HG03442 (cell line): ENCODE data around the gene NAT10.

Experiments
- ATAC-seq: cut with Tn5 transposase; IDR thresholded peaks from one replicate; pipeline ENCODE4 v1.9.1; 2021; ENCODE audit warnings: mild to moderate bottlenecking, moderate library complexity; ENCODE audit not compliant: unreplicated experiment

Gene NAT10

DNA sequence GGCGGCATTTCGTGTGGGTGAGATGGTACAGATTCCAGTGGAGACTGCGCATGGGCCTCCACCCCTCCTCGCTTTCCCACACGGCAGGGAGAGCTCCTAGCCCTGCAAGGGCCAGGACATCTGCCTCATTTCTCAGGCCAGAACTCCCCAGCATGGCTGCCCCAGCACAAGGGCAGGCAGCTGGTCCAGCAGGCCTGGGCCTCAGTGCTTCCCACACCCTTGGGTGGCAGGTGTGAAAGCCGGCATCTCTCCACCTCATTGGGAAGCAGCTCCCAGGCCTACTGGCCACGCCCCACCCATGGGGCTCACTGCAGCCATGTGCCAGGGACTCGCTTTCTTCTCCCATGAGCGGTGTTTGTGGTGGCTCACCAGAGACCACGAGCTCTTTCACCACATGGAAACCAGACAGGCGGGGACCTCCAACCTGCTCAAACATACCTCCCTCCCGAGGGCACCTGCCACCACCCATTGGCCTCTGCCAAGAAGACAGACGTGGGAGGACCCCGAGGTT lies 79.1 kb downstream of the NAT10 start:
- ATAC-seq: no peak

GRCh38 chr11:34185926-34186841 lies 80.8 kb downstream of the NAT10 start:
- ATAC-seq: no peak

- ATAC-seq: no peak
Observed at GRCh38 chr11:34188181-34188580, 82.8 kb downstream of the NAT10 start.

DNA sequence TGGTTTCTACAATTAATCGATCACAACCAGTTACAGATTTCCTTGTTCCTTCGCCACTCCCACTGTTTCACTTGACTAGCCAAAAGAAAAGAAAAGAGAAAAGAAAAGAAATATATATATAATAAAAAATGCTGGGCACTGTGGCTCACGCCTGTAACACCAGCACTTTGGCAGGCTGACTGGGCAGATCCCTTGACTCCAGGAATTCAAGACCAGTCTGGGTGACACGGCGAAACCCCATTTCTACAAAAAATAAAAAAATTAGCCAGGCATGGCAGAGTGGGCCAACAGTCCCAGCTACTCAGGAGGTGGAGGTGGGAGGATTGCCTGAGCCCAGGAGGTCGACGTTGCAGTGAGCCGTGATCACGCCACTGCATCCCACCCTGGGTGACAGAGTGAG lies 83.8 kb downstream of the NAT10 start:
- no peak for ATAC-seq

DNA sequence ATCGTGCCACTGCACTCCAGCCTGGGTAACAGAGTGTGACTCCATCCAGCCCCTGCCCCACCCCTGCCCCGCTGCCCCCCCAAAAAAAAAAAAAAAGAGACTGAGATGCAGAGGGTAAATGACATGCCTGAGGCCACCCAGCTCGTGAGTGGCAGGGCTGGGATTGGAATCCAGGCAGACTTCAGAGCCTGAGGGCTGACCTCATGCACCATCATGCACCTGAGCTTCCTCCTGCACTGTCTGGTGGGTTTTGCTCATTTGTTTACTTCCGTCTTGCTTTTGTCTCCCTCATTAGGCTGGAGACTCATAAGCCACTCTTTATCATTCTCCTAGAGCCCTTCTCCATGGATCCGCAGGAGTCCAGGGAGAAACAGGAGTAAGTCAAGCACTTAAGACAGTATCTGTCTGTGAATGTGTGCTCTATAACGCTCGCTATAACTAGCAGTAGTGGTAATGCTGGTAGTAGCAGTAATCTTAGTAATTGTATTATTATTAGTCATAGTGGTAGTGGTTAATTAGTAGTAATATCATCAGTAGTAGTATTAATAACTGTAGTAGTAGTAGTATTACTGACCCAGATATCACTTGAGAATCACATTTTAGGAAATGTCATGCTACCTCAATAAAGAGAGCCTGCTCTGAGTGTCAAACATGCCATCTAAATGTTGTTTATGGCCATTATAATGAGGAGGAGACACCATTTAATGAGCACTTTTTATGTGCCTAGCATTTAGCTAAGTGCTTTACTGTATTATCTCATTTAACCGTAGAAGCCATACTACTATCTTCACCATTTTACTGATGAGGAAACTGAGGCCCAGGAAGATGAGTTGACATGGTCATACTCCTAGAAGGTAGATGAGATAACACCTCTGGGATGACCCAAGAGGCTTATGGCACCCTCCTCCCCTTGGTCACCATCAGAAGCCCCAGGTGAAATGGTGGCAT lies 85.0 kb downstream of the NAT10 start:
- no peak for ATAC-seq

DNA sequence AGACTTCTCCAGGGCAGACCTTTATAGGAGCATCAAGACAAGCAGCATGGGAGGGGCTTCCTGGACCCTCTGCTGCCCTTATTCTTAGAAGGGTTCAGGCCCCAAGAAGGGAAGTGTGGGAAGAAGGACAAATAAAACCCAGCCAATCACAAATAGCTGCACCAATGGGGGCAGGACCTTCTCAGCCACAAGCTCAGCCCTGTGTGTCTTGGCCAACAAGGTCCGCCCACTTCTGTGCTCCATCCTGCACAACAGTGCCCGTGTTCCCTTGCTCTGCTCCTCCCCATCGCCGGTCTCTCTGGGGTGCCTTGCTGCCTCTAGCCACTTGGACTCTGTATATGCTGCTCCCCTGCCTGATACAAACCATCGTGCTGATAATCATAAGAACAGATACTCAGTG lies 86.1 kb downstream of the NAT10 start:
- no peak for ATAC-seq

DNA sequence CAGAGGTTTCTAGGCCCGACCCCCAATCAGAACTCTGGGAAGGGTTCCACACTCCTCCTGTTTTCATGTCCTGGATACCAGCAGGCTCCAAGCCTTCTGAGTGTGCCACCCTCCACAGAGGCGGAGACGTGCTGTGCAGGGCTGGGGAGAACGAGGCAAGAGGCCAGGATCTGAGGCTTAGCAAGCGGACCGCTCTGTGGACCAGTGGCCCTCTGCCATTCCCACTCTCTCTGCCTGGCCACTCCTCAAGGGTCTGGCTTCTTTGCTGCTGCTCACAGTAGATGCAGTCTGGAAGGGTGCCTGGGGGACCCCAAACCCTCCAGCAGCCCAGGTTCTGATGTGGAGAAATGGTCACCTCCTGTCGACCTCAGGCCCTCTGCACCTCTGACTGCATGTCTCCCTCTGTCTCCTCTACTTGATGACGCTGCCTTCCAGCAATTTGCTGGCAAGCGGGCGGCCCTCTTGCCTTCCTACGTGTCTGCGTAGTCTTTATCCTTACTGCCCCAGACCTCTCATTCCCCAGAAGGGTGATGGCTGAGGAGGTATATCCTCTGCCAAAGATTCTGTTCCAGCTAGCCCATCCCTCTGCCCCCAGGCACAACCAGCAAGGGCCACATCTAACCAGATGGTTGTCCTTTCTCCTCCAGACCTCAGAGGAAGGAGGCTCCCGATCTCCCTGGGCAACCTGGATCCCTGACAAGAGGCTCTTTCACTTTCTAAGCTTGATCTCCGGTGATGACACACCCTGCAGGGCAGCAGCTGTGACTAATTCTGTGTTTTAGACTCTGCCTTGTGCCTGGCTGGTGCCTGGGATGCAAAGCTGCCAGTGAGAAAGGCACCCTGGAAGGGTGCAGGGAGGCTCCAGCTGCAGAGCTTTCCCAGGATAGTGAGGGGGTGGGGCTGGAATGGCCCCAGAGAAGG lies 87.3 kb downstream of the NAT10 start:
- ATAC-seq: peak; percentile 54

DNA sequence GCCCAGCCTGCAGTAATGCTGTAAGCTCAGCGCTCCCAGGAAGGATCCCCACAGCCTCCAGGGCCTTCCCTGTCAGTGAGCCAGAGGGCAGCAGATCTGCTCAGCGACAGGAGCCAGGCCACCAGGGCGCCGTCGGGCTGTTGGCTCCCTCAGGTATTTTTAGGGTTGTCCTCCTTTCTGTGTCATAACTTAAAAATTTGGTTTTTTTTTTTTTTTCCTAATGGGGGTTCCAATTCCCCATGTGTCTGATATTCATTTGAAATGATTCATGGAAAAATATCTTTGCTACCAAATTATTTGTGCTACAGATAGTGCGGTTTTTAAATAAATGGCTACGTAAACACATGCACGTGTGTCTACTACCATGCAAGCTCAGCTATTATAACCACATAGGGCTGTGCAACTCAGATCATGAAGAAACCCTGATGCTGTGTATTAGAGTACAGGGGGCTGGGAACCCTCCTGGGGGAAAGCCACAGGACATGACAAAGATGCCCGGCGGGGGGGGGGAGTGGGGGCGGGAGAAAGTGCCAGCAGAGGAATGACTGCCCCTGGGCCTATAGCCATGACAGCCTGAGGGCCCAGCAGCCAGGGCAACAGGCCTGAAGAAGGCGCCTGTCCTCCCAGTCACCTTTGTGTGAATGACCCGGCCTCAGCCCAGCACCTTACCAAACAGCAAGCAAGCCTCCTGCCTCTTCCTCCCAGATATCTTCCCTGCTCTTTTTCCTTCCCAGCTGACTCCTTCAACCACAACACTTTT lies 89.3 kb downstream of the NAT10 start:
- ATAC-seq: no peak
